ENCODE data around the gene CLDN5. TPM values are rescaled to one million over a fixed set of nuclear protein-coding genes. Genes with fewer than 3 reads are reported as not detected.
"Not testable (repeated sequence)": the region's sequence is repeated elsewhere in the genome, so short reads cannot be mapped to it uniquely, and the experiment has no call there.

Gene CLDN5
- total RNA-seq, 1 donor: 9.3 TPM

- H3K4me3 ChIP-seq (ENCODE audit: low read length): no peak overlapping the region
- no peaks in the 10 kb centered on the region for H3K4me1 ChIP-seq (ENCODE audit: insufficient read depth, low read length)
- no peaks in the 10 kb centered on the region for H3K27me3 ChIP-seq (ENCODE audit: insufficient read depth, low read length)
Observed at GRCh38 chr22:19533049-19533626, 8.9 kb upstream of the CLDN5 start.

GRCh38 chr22:19531327-19531726 lies 7.1 kb upstream of the CLDN5 start:
- not testable (repeated sequence) for H3K9me3 ChIP-seq (ENCODE audit: low read depth, low read length); H3K4me3 ChIP-seq (ENCODE audit: low read length); H3K27me3 ChIP-seq (ENCODE audit: insufficient read depth, low read length); H3K4me1 ChIP-seq (ENCODE audit: insufficient read depth, low read length)

More at GRCh38 chr22:19533049-19533626, 8.9 kb upstream of the CLDN5 start:
- no peaks in the 10 kb centered on the region for H3K9me3 ChIP-seq (ENCODE audit: low read depth, low read length)

GRCh38 chr22:19530751-19531150 lies 6.5 kb upstream of the CLDN5 start:
- Histone ChIP-seq H3K4me3 (ENCODE audit: low read length) (no peak overlapping the region), H3K27me3 (ENCODE audit: insufficient read depth, low read length) (no peaks in the 10 kb centered on the region), H3K9me3 (ENCODE audit: low read depth, low read length) (no peaks in the 10 kb centered on the region), H3K4me1 (ENCODE audit: insufficient read depth, low read length) (no peaks in the 10 kb centered on the region)

GRCh38 chr22:19529811-19530210 lies 5.6 kb upstream of the CLDN5 start:
- peaks cover 7% of the 10 kb centered on the region for H3K27me3 ChIP-seq (ENCODE audit: insufficient read depth, low read length)
- H3K4me1 ChIP-seq (ENCODE audit: insufficient read depth, low read length): no peaks in the 10 kb centered on the region
- H3K4me3 ChIP-seq (ENCODE audit: low read length): no peak overlapping the region
- no peaks in the 10 kb centered on the region for H3K9me3 ChIP-seq (ENCODE audit: low read depth, low read length)

GRCh38 chr22:19527861-19528417 lies 3.7 kb upstream of the CLDN5 start:
- H3K4me3 ChIP-seq (ENCODE audit: low read length): no peak overlapping the region
- peaks cover 20% of the 10 kb centered on the region for H3K27me3 ChIP-seq (ENCODE audit: insufficient read depth, low read length)
- H3K9me3 ChIP-seq (ENCODE audit: low read depth, low read length): no peaks in the 10 kb centered on the region

GRCh38 chr22:19527321-19527721 lies 3.1 kb upstream of the CLDN5 start:
- Histone ChIP-seq H3K27me3 (ENCODE audit: insufficient read depth, low read length) (peaks cover 21% of the 10 kb centered on the region), H3K4me1 (ENCODE audit: insufficient read depth, low read length) (no peaks in the 10 kb centered on the region), H3K4me3 (ENCODE audit: low read length) (no peak overlapping the region), H3K9me3 (ENCODE audit: low read depth, low read length) (no peaks in the 10 kb centered on the region)

More at GRCh38 chr22:19527861-19528417, 3.7 kb upstream of the CLDN5 start:
- no peaks in the 10 kb centered on the region for H3K4me1 ChIP-seq (ENCODE audit: insufficient read depth, low read length)

GRCh38 chr22:19526702-19527111 lies 2.5 kb upstream of the CLDN5 start:
- H3K4me1 ChIP-seq (ENCODE audit: insufficient read depth, low read length): no peaks in the 10 kb centered on the region
- H3K9me3 ChIP-seq (ENCODE audit: low read depth, low read length): no peaks in the 10 kb centered on the region
- H3K4me3 ChIP-seq (ENCODE audit: low read length): no peak overlapping the region
- peaks cover 21% of the 10 kb centered on the region for H3K27me3 ChIP-seq (ENCODE audit: insufficient read depth, low read length)

GRCh38 chr22:19526076-19526701 lies 2.0 kb upstream of the CLDN5 start:
- H3K4me1 ChIP-seq (ENCODE audit: insufficient read depth, low read length): no peaks in the 10 kb centered on the region
- H3K4me3 ChIP-seq (ENCODE audit: low read length): no peak overlapping the region
- H3K9me3 ChIP-seq (ENCODE audit: low read depth, low read length): no peaks in the 10 kb centered on the region
- H3K27me3 ChIP-seq (ENCODE audit: insufficient read depth, low read length): peaks cover 21% of the 10 kb centered on the region

- H3K27me3 ChIP-seq (ENCODE audit: insufficient read depth, low read length): peaks cover 21% of the 10 kb centered on the region
- no peaks in the 10 kb centered on the region for H3K9me3 ChIP-seq (ENCODE audit: low read depth, low read length)
- H3K4me1 ChIP-seq (ENCODE audit: insufficient read depth, low read length): no peaks in the 10 kb centered on the region
- no peak overlapping the region for H3K4me3 ChIP-seq (ENCODE audit: low read length)
Observed at GRCh38 chr22:19525666-19526065, 1.5 kb upstream of the CLDN5 start.

- peaks cover 21% of the 10 kb centered on the region for H3K27me3 ChIP-seq (ENCODE audit: insufficient read depth, low read length)
- no peak overlapping the region for H3K4me3 ChIP-seq (ENCODE audit: low read length)
- H3K4me1 ChIP-seq (ENCODE audit: insufficient read depth, low read length): no peaks in the 10 kb centered on the region
- H3K9me3 ChIP-seq (ENCODE audit: low read depth, low read length): no peaks in the 10 kb centered on the region
Observed at GRCh38 chr22:19525116-19525660, 978 bp upstream of the CLDN5 start.

- no peaks in the 10 kb centered on the region for H3K4me1 ChIP-seq (ENCODE audit: insufficient read depth, low read length)
- no peaks in the 10 kb centered on the region for H3K9me3 ChIP-seq (ENCODE audit: low read depth, low read length)
- no peak overlapping the region for H3K4me3 ChIP-seq (ENCODE audit: low read length)
- H3K27me3 ChIP-seq (ENCODE audit: insufficient read depth, low read length): peaks cover 21% of the 10 kb centered on the region
Observed at GRCh38 chr22:19523240-19524169, 705 bp downstream of the CLDN5 start.

GRCh38 chr22:19522881-19523239 lies 1.4 kb downstream of the CLDN5 start:
- Histone ChIP-seq H3K27me3 (ENCODE audit: insufficient read depth, low read length) (peaks cover 21% of the 10 kb centered on the region), H3K9me3 (ENCODE audit: low read depth, low read length) (no peaks in the 10 kb centered on the region), H3K4me3 (ENCODE audit: low read length) (no peak overlapping the region), H3K4me1 (ENCODE audit: insufficient read depth, low read length) (no peaks in the 10 kb centered on the region)

GRCh38 chr22:19522190-19522880 lies 1.9 kb downstream of the CLDN5 start:
- no peaks in the 10 kb centered on the region for H3K4me1 ChIP-seq (ENCODE audit: insufficient read depth, low read length)
- peaks cover 21% of the 10 kb centered on the region for H3K27me3 ChIP-seq (ENCODE audit: insufficient read depth, low read length)
- no peaks in the 10 kb centered on the region for H3K9me3 ChIP-seq (ENCODE audit: low read depth, low read length)
- no peak overlapping the region for H3K4me3 ChIP-seq (ENCODE audit: low read length)

GRCh38 chr22:19520566-19521305 lies 3.5 kb downstream of the CLDN5 start:
- no peak overlapping the region for H3K4me3 ChIP-seq (ENCODE audit: low read length)
- peaks cover 21% of the 10 kb centered on the region for H3K27me3 ChIP-seq (ENCODE audit: insufficient read depth, low read length)
- H3K9me3 ChIP-seq (ENCODE audit: low read depth, low read length): no peaks in the 10 kb centered on the region
- H3K4me1 ChIP-seq (ENCODE audit: insufficient read depth, low read length): no peaks in the 10 kb centered on the region
